ENCODE measurements around the gene MIA. TPM values are rescaled to one million over a fixed set of nuclear protein-coding genes. Genes with fewer than 3 reads are reported as not detected.
"Not testable (repeated sequence)": the region's sequence is repeated elsewhere in the genome, so short reads cannot be mapped to it uniquely, and the experiment has no call there.

The MIA gene
- total and polyA plus RNA-seq, 7 donors, result 0.38 to 1.3 (median 0.77) TPM; not detected in 4

GRCh38 chr19:40810160-40810559 is 34.8 kb downstream of the MIA start:
- TF ChIP-seq CTCF (IDR thresholded peaks at IDR 0.05), result no peak
- Histone ChIP-seq H3K27me3 (ENCODE audit: insufficient read depth in 3 of 3, low read length in 2 of 3) (no peaks in the 10 kb centered on the region), H3K4me3 (peak overlapping the region; percentile 66), H3K27ac (peak overlapping the region; percentile 72), H3K9me3 (no peaks in the 10 kb centered on the region), H3K36me3 (ENCODE audit: insufficient read depth in 1 of 2, low read depth in 1 of 2) (peaks cover 0 to 39% of the 10 kb centered on the region in 2 donors), H3K4me1 (peaks cover 21% of the 10 kb centered on the region)
- intact Hi-C loops (cut with DNase I), result no loop called here
- 52 to 65% (median 59%) methylated on average over 11 to 14 of the region's 14 CpGs for WGBS, 3 donors
- no peak for DNase-seq
- ATAC-seq, result no peak

GRCh38 chr19:40810649-40811408 is 35.5 kb downstream of the MIA start:
- Histone ChIP-seq H3K4me1 (peaks cover 14% of the 10 kb centered on the region), H3K36me3 (ENCODE audit: insufficient read depth in 1 of 2, low read depth in 1 of 2) (peaks cover 0 to 33% of the 10 kb centered on the region in 2 donors), H3K27ac (peak overlapping the region; percentile 72), H3K4me3 (peak overlapping the region; percentile 66)
- intact Hi-C loops (cut with DNase I); H3K27me3 ChIP-seq (ENCODE audit: insufficient read depth in 3 of 3, low read length in 2 of 3); H3K9me3 ChIP-seq: not testable (repeated sequence)
- 3 to 6% (median 4%) methylated on average over 40 to 64 of the region's 65 CpGs for WGBS, 3 donors
- peak; percentile 85 to 89 for DNase-seq
- peak; percentile 84 to 93 (median 90) for ATAC-seq

GRCh38 chr19:40811478-40812341 is 36.4 kb downstream of the MIA start:
- 47 to 51% (median 49%) methylated on average over 29 to 35 of the region's 35 CpGs for WGBS, 3 donors
- intact Hi-C loops (cut with DNase I), result no loop called here
- peaks cover 6% of the 10 kb centered on the region for H3K4me1 ChIP-seq
- DNase-seq, result peak in 1 of 2 donors; percentile 53
- peak in 1 of 4 donors; percentile 1 for ATAC-seq
- H3K36me3 ChIP-seq (ENCODE audit: insufficient read depth in 1 of 2, low read depth in 1 of 2), result peaks cover 0 to 29% of the 10 kb centered on the region in 2 donors
- H3K27ac ChIP-seq, result peak overlapping the region; percentile 72
- peak overlapping the region; percentile 66 for H3K4me3 ChIP-seq
- no peaks in the 10 kb centered on the region for H3K27me3 ChIP-seq (ENCODE audit: insufficient read depth in 3 of 3, low read length in 2 of 3)
- H3K9me3 ChIP-seq, result no peaks in the 10 kb centered on the region
- no peak for TF ChIP-seq CTCF (IDR thresholded peaks at IDR 0.05)

GRCh38 chr19:40812571-40812970 is 37.2 kb downstream of the MIA start:
- H3K4me3 ChIP-seq; H3K4me1 ChIP-seq; H3K27ac ChIP-seq; DNase-seq; ATAC-seq; intact Hi-C loops (cut with DNase I); H3K27me3 ChIP-seq (ENCODE audit: insufficient read depth in 3 of 3, low read length in 2 of 3); H3K9me3 ChIP-seq: not testable (repeated sequence)
- peaks cover 0 to 21% of the 10 kb centered on the region in 2 donors for H3K36me3 ChIP-seq (ENCODE audit: insufficient read depth in 1 of 2, low read depth in 1 of 2)
- WGBS, 3 donors, result 89 to 92% (median 90%) methylated on average over 7 of the region's 7 CpGs

- Histone ChIP-seq H3K4me3 (no peak overlapping the region), H3K4me1 (peaks cover 6% of the 10 kb centered on the region), H3K27ac (no peak overlapping the region), H3K36me3 (ENCODE audit: insufficient read depth in 1 of 2, low read depth in 1 of 2) (peaks cover 0 to 14% of the 10 kb centered on the region in 2 donors), H3K9me3 (no peaks in the 10 kb centered on the region), H3K27me3 (ENCODE audit: insufficient read depth in 3 of 3, low read length in 2 of 3) (no peaks in the 10 kb centered on the region)
- intact Hi-C loops (cut with DNase I), result no loop called here
- DNase-seq, result peak in 1 of 2 donors; percentile 54
- ATAC-seq, result no peak
- no peak for TF ChIP-seq CTCF (IDR thresholded peaks at IDR 0.05)
- WGBS, 3 donors, result 29 to 53% (median 38%) methylated on average over 3 to 4 of the region's 4 CpGs
These were observed 37.9 kb downstream of the MIA start for GRCh38 chr19:40813182-40813581.

All from psoas muscle (tissue), 8 donors.